ENCODE results near the gene FYTTD1.

- TF ChIP-seq CTCF (IDR thresholded peaks at IDR 0.05; ENCODE audit: insufficient read depth, low read depth, low read length): no peak
- TF ChIP-seq EZH2 (IDR thresholded peaks at IDR 0.05; ENCODE audit: insufficient read depth, low read length): no peak
Measured at GRCh38 chr3:197737319-197737649, 12.4 kb upstream of the FYTTD1 start.
